GM11168 (cell line): Measurements from ENCODE around the gene ELF4.
"Not testable (repeated sequence)": the region's sequence is repeated elsewhere in the genome, so short reads cannot be mapped to it uniquely, and the experiment has no call there.

ENCODE experiments used
- in situ Hi-C: fragments of 300-500 bp; cut with MboI; formaldehyde crosslinking; loops from one replicate; pipeline ENCODE4 v1.12.0; 2022; ENCODE audit warnings: low sequenced_read_pairs; ENCODE audit not compliant: unreplicated experiment

Gene ELF4

DNA sequence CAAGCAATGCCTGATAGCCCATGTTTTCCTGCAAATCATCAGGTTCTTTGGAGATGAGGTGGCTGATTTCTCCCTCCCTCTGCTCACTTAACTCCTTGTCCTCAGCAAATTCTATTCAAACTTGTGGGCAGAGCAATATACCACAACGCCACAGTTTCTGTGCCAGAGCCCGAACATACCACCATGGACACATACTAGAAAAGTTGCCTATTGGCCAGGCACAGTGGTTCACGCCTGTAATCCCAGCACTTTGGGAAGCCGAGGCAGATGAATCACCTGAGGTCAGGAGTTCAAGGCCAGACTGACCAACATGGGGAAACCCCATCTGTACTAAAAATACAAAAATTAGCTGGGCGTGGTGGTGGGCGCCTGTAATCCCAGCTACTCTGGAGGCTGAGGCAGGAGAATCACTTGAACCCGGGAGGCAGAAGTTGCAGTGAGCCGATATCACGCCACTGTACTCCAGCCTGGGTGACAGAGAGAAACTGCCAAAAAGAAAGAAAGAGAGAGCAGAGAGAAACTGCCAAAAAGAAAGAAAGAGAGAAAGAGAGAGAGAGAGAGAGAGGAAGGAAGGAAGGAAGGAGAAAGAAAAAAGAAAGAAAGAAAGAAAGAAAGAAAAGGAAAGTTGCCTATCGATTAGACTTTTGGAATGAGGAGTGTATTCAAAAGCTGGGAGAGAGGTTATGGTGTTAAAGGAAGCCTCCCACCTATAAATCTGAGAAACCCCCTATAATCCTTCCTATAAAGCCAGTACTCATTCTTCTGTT is 5.0 kb upstream of the ELF4 start:
- in situ Hi-C loops, result not testable (repeated sequence)

DNA sequence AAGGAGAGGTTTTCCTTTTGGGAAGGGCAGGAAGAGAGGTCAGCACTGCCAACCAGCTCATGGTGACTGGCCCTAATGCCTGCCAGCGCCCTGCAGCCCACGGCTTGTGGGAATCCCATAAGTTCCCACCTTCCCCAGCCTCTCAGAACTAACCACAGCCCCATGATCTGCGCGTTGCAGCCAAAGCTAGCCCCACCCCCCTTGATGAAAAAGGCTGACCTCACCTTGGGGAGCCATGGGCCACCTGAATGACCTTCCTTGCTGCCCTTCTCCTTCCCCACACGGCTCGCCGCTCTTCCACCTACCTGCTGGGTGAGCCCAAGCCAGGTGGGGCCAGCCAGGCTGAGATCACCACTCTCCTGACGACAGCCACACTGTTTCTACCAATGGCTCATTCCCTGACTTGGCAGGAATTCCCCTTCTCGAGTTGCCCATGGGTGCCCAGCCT is 3.9 kb upstream of the ELF4 start:
- in situ Hi-C loops, result no loop called here

DNA sequence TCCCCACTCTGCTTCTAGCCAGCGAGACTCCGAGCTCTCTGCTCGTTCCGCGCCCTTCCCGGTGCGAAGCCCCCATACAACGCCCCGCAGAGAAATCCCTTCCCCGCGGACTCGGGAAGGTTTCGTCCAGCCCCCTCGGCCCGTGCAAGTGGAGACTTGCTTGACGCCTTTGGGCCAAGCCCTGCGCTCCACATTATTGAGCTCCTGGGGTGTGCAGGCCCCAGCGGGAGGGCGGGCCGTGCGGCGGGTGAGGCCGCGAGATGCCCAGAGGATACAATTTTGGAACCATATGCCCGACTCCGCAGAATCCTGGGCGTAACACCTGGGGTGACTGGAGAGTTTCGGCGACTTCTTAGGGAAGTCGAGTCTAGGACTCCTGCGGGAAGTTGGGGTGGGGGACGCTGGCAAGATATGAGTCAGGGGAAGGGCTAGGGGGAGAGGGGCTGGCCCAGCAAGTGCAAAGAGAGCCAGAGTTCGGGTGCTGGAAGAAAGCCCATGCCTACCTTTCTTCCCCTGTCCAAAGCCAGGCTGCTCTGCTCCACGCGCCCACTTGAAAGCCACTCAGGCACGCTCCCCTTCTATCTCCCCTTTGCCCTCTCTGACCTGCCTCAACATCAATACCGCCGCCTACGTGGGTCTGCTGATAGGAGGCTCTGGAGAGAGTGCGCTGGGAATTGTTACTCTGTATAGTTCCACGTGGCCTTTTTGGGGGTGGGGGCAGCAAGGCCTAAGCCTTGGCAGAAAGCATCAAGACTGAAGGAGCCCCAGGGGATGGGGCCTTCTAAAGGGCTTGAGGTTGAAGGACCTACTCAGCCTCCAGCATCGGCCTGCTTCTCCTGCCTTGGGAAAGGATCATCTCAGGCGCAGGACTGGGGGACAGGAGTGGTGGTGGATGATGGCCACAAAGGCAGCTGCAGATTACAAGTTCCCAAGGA is 1.2 kb upstream of the ELF4 start:
- in situ Hi-C loops, result no loop called here

DNA sequence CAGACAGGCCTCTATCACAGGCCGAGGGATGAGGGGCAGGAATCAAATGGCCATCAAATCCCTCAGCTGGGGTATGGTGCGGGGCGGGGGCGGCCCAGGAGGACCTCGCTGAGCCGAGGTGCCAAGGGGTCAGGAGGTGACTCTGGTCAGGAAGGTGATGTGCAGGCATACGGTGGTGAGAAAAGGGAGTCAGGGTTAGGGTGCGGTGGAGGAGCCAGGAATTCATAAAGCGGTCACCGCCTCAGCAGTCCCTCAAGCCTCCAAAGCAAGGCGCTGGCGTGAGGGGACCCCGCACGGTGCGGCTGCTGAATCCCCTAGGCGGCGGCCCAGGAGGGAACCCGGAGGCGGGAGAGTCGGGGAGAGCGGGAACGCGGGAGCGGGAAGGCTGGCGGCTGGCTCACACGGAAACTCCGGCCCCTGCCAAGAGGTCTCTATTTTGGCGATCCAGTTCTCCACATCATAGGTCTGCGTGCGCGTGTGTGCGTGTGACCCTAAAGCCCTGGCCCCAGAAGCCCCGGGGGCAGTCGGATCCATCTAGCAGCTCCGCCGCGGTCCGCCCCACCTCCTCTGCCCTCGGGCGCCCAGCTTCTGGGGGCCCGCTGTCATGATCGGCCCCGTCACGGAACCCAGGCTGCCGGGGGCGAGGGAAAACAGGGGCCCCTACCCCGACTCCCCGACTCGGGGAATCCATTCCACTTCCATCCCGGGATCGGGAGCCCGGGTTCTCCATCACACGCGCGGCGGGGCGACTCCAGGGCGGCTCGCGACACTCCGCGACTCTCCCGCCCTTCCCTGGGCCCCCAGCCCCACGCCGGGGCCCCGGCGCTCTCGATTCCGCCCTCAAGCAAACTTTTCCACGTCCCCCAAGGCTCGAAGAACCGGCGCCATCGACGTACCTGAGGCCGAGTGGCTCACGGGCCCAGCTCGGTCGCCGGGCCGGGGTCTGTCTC is 593 bp downstream of the ELF4 start:
- in situ Hi-C loops, result no loop called here

DNA sequence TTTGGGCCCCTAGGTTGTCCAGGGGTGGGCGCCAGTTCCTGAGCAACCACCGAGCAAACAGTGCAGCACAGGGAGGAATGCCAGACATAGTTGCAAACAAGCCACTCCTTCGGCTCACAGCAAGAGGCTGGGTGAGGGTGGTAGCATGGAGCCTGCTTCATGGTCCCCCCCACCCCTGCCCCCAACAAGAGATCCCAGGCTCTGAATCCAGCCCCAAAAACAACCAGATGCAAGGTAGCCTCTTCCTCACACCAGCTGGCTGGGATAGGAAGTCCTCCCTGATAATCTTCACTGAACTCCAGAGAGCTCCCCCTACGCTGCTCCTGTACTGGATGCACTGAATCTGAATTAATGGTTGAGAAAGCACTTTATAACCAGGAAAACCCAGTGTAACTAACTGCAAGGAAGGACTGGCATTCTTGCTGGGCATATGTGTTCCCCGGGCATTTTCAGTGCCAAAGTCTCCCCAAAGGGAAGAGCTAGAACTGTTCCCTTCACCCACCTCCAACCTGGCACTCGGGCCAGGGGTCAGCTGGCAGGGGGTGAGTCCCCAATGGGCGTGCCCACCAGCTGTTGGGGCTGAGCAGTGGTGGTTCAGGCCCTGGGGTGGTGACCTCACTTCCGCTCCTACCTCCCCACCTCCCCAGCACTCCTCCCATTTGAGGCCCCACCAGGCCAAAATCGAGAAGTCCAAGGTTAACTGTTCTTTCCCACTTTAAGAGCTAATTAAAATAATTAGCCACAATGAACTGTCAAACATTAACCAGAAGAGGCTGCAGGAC is 1.5 kb downstream of the ELF4 start:
- in situ Hi-C loops, result no loop called here

DNA sequence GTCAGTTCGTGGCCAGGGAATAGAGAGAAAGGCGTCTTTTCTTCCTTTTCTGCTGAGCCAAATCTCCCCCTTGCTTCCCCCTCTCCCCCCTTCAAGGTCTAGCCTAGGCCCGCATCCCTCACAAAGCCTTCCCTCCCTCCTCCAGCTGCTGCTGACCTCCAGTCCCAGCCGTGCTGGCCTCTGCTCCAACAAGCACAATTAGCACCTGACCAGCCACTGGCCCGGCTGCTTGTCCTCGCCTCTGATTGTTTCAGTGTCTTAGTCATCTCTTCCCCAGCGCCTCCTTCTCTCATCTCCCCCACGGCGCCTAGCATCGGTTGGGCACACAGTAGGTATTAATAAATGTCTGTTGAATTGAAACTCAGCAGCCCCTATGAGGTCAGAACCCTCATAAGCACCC is 4.2 kb downstream of the ELF4 start:
- in situ Hi-C loops, result no loop called here

DNA sequence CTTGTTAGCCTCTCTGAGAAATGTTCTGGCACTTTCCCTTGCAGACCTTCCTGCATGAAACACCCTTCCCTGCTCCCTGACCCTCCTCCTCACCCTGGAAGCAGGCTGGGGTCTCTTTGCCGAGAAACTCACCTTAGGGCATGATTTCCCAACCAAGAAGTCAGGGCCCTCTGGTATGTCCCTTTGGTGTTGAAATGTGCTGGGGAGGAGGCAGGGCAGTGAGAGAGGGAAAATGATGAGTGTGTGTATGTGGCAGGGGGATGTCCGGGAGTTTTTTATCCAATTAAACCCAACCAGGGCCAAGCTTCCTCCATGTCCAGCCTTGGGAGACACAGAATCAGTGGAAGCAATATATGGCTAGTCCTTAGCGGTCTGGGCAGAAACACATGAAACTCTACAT is 5.1 kb downstream of the ELF4 start:
- in situ Hi-C loops, result no loop called here

DNA sequence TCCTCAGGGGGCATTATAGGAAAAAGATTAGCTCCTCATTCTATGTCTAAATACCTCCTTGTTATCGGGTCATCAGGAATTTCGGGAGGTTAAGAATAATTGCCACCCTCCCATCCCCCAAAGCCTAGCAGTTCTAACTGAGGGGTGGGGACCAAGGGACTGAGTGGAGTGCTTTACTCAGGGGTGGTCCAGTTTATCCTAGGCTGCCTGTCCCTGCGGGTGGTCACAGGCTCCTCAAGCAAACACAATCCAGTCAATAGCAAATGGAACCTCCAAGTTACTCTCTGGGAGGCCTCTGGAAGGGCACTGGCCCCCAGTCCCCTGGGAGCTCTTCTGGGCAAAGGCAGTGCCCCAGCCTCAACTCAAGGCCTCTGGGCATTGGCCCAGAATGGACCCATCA is 6.7 kb downstream of the ELF4 start:
- in situ Hi-C loops, result no loop called here

DNA sequence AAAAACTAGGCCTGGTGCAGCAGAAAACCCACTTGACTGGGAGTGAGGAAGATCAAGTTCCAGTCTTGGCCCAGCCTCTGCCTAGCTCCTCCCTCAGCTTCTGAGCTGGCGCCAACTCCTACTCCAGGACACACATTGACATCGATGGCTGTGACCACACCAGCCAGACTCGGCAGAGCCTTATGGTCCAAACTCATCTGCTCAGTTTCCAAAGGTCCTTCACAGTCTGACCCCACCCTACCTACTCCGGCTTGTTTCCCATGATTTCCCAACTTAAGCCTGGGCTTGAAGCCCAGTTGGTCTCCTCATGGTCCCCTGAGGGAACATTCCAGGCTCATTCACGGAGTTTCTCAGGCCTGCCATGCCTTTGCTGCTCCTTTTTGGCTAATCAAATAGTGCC is 10.1 kb downstream of the ELF4 start:
- in situ Hi-C loops, result no loop called here

DNA sequence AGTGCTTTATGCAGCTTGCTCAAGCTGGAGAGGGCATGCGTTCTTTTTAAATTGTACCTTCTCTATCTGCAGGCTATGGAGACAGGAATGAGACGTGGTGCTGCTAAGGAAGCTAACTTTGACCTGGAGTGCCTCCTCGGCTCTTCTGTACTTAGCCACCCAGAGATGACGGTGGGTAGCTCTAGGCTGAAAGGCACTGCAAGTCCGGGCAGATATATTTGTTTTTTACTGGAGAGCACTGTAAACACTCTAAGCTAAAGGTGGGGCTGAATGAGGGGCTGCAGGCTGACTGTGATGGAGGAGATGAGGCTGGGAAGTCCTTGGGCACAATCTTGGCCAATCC is 12.1 kb downstream of the ELF4 start:
- in situ Hi-C loops, result no loop called here

DNA sequence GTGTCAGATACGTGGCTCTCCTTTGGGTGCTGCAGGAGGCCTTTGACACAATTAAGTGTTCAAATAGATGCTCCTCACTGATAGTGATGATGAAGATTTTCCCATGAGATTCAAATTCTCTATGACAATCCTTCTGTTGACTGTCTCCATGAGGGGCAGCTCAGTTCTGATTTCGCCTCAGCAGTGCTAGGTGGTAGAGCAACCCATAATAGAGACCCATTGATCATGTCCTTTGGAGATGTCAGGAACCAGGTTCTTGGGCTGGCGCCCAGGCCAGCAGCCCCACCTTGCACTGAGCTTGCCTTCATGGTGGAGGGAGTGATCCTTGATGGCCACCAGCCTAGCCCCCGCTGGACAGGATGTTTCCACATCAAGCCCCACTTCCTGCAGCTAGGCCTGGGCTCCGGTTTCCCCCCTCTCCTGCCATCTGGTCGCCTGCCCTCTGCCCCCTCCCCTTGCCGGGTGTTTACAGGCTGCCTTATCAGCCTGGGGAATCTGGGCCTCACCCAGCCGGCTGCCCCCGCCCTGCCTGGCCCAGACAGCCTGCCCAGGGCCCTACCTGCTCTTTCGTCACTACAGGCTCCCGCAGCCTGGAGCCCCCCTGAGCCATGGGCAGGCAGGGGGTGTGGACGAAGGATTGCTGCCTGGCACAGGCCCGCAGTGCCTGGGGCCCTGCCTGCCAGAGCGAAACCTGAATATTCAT is 12.6 kb downstream of the ELF4 start:
- in situ Hi-C loops, result no loop called here

DNA sequence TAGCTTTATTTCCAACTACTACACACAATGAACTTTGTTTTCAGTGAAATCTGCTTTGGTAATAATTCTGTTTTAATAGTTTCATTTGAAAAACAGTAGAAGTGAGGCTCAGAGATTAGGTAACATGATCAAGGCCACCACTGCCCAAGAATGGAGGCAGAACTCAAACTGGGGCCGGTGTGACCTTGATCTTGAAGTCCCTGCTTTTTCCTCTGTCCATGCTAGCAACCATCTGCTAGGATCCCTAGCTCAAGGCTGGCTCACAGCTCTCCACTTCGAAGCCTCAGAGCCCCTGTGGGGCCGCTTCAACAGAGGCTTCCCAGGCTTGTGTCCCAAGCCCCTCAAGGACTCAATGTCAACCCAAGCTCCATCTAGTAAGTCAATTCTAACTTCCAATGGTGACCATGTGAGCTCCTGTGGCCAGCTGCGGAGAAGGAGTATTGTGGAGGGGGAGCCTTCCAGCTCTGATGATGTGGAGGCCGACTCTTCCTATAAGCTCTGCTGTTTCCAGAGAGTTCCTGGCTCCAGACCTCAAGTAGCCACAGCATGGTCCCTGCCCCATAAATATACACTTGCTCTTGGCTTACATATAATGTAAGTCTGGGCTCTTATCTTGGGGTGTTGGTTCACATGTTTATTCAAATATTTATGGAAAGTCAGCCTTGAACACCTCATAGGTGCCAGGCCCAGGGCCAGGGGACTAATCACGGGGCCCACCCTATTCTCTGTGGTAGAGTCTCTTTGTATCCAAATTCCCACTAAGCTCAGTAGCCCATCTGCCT is 14.9 kb downstream of the ELF4 start:
- in situ Hi-C loops, result no loop called here

DNA sequence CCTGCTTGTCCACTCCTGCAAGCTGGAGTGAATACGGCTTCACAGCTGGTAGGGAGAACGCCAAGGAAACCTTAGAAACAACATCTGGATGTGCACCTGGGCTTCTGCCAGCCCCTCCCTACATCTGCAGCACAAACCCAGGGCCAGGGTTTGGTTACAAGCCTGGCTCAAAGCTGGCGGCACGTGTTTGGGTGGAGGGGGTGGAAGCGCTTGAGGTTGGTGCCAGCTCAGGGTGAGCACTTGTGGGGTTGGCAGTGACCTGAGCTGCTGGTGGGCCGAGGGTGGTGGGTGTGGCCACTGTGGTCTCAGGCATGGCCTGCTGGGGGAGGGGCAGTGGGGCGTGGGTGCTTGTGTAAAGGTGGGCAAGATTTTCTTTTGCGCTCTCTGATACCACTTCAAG is 15.6 kb downstream of the ELF4 start:
- in situ Hi-C loops, result no loop called here

DNA sequence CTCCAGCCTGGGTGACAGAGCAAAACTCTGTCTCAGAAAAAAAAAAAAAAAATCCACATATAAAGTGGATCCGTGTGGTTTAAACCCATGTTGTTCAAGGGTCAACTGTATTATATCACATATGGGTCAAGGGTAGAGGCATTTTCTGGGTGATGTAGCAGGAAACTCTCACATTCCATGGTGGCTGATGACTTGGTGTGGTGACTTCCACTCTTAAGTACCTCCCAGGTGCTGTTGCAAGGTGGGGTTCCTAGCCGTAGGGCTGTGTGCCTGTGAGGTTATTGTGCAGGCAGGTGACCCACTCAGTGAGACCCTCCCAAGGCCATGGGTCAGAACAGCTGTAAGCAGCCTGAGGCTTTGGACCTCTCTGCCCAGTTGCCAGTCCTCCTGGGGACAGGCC is 17.0 kb downstream of the ELF4 start:
- in situ Hi-C loops, result no loop called here

DNA sequence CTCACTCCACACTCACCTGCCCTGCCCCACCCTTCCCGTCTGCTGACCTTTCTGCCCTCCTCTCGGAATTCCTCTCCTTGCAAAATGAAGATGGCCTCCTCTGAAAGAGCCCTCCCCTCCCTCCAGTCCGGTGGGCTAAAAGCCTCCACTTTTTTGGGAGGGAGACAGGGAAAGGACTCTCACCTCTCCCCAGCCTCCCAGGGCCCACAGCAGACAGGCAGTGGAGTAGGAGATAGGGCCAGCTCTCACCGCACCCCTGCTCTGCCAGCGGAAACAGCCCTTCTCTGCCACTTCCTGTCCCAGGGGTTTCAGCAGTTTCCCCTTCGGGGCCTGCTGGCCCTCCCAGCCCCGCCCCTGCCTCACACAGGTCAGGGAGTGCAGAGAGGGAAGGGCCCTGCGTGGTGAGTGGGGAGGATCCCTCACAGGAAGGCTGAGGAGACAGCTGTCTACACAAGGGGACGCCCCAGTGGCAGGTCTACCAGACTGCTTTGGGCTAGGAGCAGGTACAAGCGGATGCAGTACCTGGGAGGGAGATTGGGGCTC is 18.2 kb downstream of the ELF4 start:
- in situ Hi-C loops, result no loop called here

DNA sequence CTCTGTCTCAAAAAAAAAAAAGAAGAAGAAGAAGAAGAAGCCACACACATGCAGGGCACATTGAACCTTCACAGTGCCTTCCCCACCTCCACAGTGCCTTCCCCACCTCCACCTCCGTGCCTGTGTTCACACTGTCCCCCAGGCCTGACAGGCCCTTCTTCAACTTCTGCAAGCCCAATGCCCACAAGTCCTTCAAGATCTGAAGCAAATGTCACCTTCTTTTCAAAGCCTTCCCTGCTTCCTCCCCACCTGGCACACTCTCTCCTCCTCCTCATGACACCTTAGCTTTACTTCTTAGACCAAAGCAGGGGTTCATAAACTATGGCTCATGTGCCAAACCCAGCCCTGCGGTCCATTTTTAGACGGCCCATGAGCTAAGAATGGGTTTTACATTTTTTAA is 19.9 kb downstream of the ELF4 start:
- in situ Hi-C loops, result no loop called here

DNA sequence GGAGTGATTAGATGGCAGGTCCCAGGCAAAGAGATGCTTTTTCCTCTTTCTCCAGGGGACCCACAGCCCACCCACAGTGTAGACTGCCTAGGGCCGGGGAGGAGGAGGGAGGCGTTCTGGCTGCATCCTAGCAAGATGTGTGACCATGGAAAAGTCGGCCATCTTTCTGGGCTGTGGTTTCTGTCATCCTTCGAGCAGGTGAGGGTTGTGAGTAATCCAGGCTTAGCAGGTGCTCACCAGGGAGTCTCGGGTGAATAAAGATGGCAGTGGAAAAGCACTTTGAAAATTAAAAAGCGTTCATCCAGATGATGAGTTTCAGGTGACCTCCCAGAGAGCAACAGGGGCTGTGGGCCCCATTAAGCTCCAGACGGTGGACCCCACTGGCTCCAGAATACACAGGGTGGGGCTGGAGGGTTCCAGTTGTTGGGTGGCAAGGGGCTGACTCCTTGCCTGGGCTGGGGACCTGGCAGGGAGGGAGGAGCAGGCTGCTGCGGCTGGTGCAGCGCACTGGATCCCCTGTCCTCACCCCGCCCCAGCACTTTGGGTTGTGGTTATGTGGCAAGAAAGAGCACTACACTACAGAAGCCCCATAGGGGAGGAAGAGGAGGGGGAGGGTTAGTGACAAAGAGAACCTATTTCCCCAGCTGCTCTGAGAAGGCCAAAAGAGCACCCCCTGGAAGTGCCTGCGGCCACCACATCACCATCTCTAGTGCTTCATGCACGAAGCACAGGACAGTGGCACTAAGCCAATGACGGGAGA is 23.7 kb downstream of the ELF4 start:
- in situ Hi-C loops, result no loop called here
